Effector memory CD8-positive, alpha-beta T cell (primary cell): ENCODE measurements around the gene KLK8.

Source experiments
- ATAC-seq: fragments of 150-1000 bp; cut with Tn5 transposase; replicated peaks from 2 replicates; pipeline ENCODE4 v1.10.0; 2021; ENCODE audit warnings: mild to moderate bottlenecking, moderate library complexity
- DNase-seq, 3 experiments: peaks; one replicate each; pipeline ENCODE4 v3.0.0; 2021
- H3K27ac Mint-ChIP-seq, 2 donors: one replicate each; pipeline ENCODE4 v1.8.0; 2022; ENCODE audit warnings: mild to moderate bottlenecking in 2 of 2, mixed read lengths in 2 of 2, moderate library complexity in 2 of 2
- H3K27me3 Mint-ChIP-seq, 2 donors: one replicate each; pipeline ENCODE4 v1.8.0; 2022; ENCODE audit warnings: mixed read lengths in 2 of 2
- H3K36me3 Mint-ChIP-seq: one replicate; pipeline ENCODE4 v1.8.0; 2022; ENCODE audit warnings: mild to moderate bottlenecking, moderate library complexity, mixed read lengths; ENCODE audit not compliant: insufficient read depth
- H3K4me1 Mint-ChIP-seq, 2 donors: one replicate each; pipeline ENCODE4 v1.8.0; 2022; ENCODE audit warnings: low read depth in 2 of 2, mixed read lengths in 2 of 2
- H3K4me3 Mint-ChIP-seq, 2 donors: one replicate each; pipeline ENCODE4 v1.8.0; 2022; ENCODE audit warnings: mild to moderate bottlenecking in 2 of 2, mixed read lengths in 2 of 2, moderate library complexity in 2 of 2
- H3K9me3 Mint-ChIP-seq, 2 donors: one replicate each; pipeline ENCODE4 v1.8.0; 2022; ENCODE audit warnings: mixed read lengths in 2 of 2

KLK8 gene

DNA sequence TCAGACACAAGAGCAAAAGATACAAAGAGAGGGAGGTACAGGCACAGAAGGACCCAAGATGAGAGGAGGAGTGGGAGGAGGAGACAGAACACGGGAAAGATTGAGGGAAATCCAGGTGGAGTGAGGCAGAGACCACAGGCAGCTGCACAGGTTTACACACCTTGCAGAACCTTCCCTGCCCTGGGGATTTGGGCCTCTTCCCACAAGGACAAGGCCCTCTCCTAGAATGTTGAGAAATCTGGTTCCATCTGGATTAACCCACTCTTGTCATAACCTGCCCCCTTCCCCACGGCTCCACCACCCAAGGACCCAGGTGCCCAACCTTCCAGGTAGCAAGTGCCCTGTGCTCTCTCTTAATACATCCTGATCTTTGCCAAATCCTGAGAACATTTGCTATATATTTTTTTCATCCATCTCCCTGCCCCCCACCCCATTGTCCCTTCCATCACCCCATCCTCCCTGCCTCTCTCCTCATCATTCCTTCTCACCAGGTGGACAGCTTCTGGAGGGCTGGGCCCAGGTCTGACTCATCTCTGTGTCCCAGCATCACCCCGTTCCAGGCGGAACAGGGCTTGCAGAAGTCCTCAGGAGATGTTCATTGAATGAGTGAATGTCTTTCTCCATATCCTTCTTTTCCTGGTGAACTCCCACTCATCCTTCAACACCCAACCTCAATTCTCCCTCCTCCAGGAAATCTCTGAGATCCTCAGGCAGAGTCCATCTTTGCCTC lies 8.8 kb upstream of the KLK8 start:
- no peak for DNase-seq
- Mint-ChIP-seq H3K27me3 (peaks cover 61 to 84% of the 10 kb centered on the region in 2 donors), H3K9me3 (no peaks in the 10 kb centered on the region), H3K4me3 (no peak overlapping the region), H3K36me3 (no peaks in the 10 kb centered on the region), H3K27ac (no peak overlapping the region), H3K4me1 (no peaks in the 10 kb centered on the region)
- ATAC-seq = no peak

DNA sequence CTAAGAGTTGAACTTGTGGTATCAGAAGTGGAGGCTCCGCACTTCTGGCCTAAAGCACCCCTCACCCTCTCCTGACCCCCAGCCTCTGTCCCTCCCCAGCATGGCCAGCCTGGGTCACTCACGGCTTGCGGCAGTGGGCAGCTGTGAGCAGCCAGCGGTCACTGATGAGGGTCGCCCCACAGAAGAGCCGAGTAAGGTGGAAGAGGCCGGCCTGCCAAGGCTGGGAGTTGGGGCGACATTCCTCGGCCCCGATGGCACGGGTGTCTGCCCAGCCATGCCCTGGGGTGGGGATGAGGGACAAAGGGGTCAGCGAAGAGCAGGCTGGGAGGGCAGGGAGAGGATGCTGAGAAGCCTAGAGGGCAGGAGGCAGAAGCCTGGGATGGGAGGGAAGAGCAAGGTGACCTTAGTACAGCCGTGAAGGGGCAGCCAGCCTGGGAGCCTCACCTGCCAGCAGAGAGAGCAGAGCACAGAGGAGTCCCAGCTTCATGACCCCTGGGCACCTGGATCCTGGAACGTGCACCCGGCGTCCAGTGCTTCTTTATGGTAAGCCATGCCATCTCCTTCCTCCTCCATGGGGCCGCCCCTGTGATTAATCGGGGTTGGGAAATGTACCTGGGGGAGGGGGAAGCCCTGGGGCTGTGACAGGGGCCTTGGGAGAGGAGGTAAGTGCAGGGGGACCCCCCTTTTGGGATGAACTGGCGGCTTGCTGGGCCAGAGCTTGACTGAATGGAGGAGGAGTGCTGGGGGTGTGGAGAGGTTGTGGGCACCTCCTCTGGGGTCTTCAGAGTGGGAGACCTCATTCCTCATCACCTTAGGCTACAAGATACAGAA lies 7.9 kb upstream of the KLK8 start:
- no peak overlapping the region for H3K27ac Mint-ChIP-seq
- no peak overlapping the region for H3K4me3 Mint-ChIP-seq
- no peaks in the 10 kb centered on the region for H3K36me3 Mint-ChIP-seq
- ATAC-seq (no peak), DNase-seq (no peak)
- no peaks in the 10 kb centered on the region for H3K9me3 Mint-ChIP-seq
- H3K4me1 Mint-ChIP-seq = no peaks in the 10 kb centered on the region
- peaks cover 58 to 74% of the 10 kb centered on the region in 2 donors for H3K27me3 Mint-ChIP-seq

DNA sequence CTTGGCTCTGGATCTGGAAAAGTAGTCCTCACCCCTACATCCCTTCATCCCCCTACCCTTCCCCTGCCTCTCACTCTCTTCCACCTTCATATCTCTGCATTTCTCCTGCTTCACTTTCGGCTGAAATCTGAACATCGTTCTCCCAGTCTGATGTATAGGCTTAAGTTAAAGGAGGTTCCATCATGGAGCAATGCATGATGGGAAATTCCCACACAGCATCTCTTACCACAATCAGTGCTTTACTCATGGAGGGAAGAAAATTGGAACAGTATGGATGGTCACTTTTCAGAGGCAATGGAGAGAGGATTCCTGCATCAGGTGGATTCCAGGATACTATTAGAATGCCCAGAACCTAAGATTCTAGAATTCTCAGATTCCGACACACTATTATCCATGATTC lies 6.1 kb upstream of the KLK8 start:
- Mint-ChIP-seq H3K9me3 (no peaks in the 10 kb centered on the region), H3K27me3 (peaks cover 52 to 73% of the 10 kb centered on the region in 2 donors), H3K4me3 (no peak overlapping the region)

DNA sequence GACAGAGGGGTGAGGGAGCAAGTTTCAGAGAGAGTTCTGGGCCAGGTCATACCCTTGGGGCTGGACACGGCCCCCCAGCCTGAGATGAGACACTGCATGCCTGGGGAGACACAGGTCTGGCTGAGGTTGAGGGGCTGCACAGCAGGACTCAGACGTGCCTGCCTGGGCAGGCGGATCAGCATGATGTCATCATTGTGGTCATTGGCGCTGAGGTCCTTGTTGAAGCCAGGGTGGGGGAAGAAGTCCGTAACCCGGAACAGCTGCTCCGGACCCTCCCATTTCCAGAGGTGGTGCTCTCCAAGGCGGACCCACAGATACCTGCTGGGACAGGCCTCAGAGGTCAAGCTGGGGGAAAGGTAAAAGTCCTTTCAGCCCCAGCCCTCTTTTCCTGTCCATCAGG lies 5.0 kb upstream of the KLK8 start:
- H3K4me1 Mint-ChIP-seq = peaks cover 0 to 5% of the 10 kb centered on the region in 2 donors
- H3K9me3 Mint-ChIP-seq = no peaks in the 10 kb centered on the region
- no peaks in the 10 kb centered on the region for H3K36me3 Mint-ChIP-seq
- H3K4me3 Mint-ChIP-seq = no peak overlapping the region
- DNase-seq = no peak
- peaks cover 62 to 79% of the 10 kb centered on the region in 2 donors for H3K27me3 Mint-ChIP-seq
- no peak for ATAC-seq
- no peak overlapping the region for H3K27ac Mint-ChIP-seq

More for the DNA sequence above, 6.1 kb upstream of the KLK8 start:
- ATAC-seq (no peak), DNase-seq (no peak)
- Mint-ChIP-seq H3K4me1 (no peaks in the 10 kb centered on the region), H3K27ac (no peak overlapping the region), H3K36me3 (no peaks in the 10 kb centered on the region)

DNA sequence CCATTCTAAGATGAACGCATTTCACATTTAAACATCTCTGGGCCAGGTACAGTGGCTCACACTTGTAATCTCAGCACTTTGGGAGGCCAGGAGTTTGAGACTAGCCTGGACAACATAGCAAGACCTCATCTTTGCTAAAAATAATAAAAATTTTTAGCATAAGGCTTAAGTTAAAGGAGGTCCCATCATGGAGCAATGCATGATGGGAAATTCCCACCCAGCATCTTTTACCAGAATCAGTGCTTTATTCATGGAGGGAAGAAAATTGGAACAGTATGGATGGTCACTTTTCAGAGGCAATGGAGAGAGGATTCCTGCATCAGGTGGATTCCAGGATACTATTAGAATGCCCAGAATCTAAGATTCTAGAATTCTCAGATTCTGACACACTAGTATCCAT lies 3.8 kb upstream of the KLK8 start:
- Mint-ChIP-seq H3K27ac (no peak overlapping the region), H3K4me3 (no peak overlapping the region), H3K27me3 (peaks cover 66 to 79% of the 10 kb centered on the region in 2 donors), H3K9me3 (no peaks in the 10 kb centered on the region), H3K36me3 (no peaks in the 10 kb centered on the region), H3K4me1 (peaks cover 0 to 5% of the 10 kb centered on the region in 2 donors)
- ATAC-seq (no peak), DNase-seq (no peak)

DNA sequence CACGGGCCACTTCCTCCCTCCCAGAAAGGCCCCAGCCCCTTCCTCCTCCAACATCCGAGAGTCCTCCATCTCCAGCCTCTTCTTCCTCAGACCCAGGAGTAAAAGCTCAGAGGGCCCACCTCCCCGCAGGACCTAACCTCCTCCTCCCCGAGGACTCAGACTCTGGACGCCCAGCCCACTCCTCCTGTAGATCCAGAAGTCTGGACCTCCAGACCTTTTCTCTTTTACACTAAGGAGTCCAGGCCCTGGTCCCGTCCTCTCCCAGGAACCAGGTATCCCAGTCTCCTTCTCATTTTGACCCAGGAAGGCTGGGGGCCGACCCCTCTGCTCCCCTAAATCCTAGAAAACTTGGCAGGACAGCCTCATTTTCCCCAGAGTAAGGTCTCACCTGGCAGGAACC lies 1.9 kb upstream of the KLK8 start:
- H3K27ac Mint-ChIP-seq = no peak overlapping the region
- H3K9me3 Mint-ChIP-seq = no peaks in the 10 kb centered on the region
- DNase-seq (no peak), ATAC-seq (no peak)
- no peak overlapping the region for H3K4me3 Mint-ChIP-seq
- peaks cover 65 to 81% of the 10 kb centered on the region in 2 donors for H3K27me3 Mint-ChIP-seq
- no peaks in the 10 kb centered on the region for H3K36me3 Mint-ChIP-seq
- H3K4me1 Mint-ChIP-seq = peaks cover 0 to 5% of the 10 kb centered on the region in 2 donors

DNA sequence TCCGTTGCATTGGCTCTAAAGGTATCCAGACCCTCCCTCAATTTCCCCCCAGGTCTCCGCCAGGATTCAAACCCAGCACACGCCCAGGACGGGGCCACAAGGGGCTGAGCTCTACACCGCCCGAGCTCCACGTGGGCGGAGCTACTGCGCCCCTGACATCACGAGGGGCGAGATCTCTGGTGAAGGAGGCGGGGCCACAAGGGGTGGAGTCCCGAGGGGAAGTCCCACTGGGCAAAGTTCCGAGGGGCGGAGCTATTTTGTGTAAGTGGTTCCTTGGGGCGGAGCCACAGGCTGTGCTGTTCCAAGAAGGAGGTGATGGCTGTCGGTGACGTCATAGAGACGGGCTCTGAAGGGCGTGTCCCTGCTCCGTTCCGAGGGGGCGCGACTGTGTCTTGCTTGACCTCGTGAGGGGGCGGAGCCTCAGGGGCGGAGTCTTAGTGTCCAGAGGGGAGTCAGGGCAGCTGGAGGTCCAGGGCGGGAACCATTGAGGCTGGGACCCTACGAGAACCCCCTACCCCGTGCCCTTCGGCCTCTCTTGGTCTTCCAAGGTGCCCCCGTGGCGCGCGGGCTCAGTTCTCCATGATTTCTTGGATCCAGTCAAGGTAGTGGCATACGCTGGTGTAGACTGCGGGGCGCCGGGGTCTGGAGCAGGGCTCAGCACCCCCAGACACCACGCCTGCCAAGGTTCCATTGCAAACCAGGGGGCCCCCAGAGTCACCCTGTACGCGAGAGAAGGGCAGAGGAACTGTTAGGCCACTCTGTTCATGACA lies 1.3 kb upstream of the KLK8 start:
- H3K9me3 Mint-ChIP-seq = no peaks in the 10 kb centered on the region
- H3K27ac Mint-ChIP-seq = no peak overlapping the region
- H3K27me3 Mint-ChIP-seq = peaks cover 69 to 86% of the 10 kb centered on the region in 2 donors
- no peak overlapping the region for H3K4me3 Mint-ChIP-seq
- peaks cover 0 to 5% of the 10 kb centered on the region in 2 donors for H3K4me1 Mint-ChIP-seq
- no peaks in the 10 kb centered on the region for H3K36me3 Mint-ChIP-seq
- ATAC-seq (no peak), DNase-seq (no peak)

DNA sequence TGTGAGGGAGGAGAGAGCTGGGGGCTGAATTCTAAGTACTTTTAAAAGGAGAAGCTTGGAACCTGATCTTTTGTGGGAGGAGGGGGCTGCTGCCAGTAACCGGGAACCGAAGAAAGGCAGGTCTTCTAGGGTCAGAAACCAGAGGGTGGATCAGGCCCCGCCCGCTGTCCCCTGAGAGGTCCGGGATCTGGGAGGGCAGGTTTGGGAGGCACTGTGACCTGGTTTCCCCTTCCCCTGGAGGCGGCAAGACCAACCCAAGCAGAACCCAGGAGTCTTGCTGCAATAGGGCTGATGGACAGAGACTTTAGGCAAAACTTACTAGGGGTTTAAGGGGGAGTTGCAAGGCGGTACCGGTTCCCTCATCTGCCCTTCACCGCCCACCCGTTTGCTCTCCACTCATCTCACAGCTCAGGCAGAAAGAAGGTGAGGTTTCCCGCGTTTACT lies 707 bp upstream of the KLK8 start:
- Mint-ChIP-seq H3K27ac (no peak overlapping the region), H3K27me3 (peaks cover 64 to 86% of the 10 kb centered on the region in 2 donors), H3K9me3 (no peaks in the 10 kb centered on the region), H3K4me3 (no peak overlapping the region), H3K4me1 (peaks cover 0 to 5% of the 10 kb centered on the region in 2 donors), H3K36me3 (no peaks in the 10 kb centered on the region)
- no peak for ATAC-seq
- DNase-seq = no peak

DNA sequence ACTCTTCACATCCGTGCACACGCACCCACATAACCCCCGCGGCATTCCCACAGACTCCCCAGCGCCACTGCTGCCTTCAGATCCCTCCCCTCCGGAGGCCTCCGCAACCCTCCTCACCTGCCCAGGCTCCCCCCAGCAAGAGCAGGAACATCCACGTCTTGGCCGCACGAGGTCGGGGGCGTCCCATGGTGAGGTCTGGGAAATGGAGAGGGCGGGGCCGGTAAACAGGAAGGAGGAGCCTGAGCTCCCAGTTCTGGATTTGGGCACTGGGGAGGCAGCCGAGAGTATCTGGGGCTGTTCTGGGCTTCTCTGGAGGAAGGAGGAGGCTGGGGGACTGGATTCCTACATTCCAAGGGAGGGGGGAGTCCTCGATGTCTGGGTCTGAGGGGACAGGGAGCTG lies 423 bp downstream of the KLK8 start:
- Mint-ChIP-seq H3K4me1 (peaks cover 0 to 5% of the 10 kb centered on the region in 2 donors), H3K9me3 (no peaks in the 10 kb centered on the region), H3K36me3 (no peaks in the 10 kb centered on the region), H3K4me3 (no peak overlapping the region), H3K27me3 (peaks cover 66 to 85% of the 10 kb centered on the region in 2 donors), H3K27ac (no peak overlapping the region)
- DNase-seq (no peak), ATAC-seq (no peak)

DNA sequence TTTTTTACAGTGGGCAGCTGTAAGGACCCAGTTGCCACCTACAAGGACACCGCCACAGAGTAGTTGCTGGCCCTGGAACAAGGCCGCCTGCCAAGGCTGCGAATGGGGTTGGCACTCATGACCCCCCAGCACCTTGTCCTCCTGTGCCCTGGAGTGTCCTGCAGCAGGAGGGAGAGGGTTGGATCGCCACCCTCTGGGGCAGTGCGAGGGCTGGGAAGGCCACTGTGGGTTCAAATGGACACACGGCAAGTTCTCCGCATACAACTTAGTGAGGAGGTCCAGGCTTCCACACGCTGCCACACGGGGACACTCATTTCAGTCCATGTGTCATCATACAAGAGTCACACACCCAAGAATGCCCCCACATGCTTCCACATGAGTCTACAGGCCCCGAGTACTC lies 978 bp downstream of the KLK8 start:
- H3K36me3 Mint-ChIP-seq = no peaks in the 10 kb centered on the region
- H3K9me3 Mint-ChIP-seq = no peaks in the 10 kb centered on the region
- ATAC-seq (no peak), DNase-seq (no peak)
- H3K4me1 Mint-ChIP-seq = peaks cover 0 to 5% of the 10 kb centered on the region in 2 donors
- H3K4me3 Mint-ChIP-seq = no peak overlapping the region
- no peak overlapping the region for H3K27ac Mint-ChIP-seq
- peaks cover 66 to 82% of the 10 kb centered on the region in 2 donors for H3K27me3 Mint-ChIP-seq

DNA sequence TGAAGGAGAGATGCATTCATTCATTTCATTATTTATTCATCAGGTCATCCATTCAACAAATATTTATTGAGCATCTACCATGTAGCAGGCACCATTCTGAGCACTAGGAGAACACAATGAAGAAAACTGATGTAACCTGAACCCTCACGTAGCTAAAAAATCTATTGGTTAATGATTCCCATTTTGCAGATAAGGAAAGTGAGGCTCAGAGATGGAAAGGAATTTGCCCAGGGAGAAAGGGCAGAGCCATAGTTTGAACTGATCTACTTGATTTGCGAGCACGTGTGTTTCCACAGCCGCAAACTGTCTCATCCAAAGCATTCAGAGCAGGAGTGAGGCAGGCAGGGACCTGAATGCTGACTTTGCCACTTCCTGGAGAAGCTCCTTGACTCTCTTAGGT lies 2.7 kb downstream of the KLK8 start:
- Mint-ChIP-seq H3K4me1 (peaks cover 0 to 5% of the 10 kb centered on the region in 2 donors), H3K9me3 (no peaks in the 10 kb centered on the region), H3K27me3 (peaks cover 54 to 77% of the 10 kb centered on the region in 2 donors), H3K27ac (no peak overlapping the region), H3K36me3 (no peaks in the 10 kb centered on the region), H3K4me3 (no peak overlapping the region)
- DNase-seq (no peak), ATAC-seq (no peak)

DNA sequence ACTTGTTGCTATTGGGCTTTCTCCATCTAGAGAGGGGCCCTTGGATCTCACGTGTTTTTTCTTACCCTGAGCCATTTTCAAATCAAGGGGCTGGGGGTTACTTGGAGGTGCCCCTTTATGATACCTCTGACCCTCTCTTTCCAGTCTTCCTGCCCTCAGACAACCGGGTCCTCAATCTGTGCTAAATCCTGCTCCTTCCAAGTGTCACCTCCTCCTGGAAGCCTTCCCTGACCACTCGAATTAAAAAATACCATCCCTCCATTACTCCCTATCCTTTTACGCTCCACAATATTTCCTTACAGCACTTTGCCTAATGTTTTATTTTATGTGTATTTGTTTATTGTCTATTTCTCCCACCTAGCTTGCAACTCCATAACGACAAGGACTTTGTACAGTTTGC lies 3.3 kb downstream of the KLK8 start:
- ATAC-seq = no peak
- Mint-ChIP-seq H3K27ac (no peak overlapping the region), H3K36me3 (no peaks in the 10 kb centered on the region), H3K4me1 (peaks cover 0 to 5% of the 10 kb centered on the region in 2 donors), H3K4me3 (no peak overlapping the region), H3K27me3 (peaks cover 49 to 70% of the 10 kb centered on the region in 2 donors), H3K9me3 (no peaks in the 10 kb centered on the region)
- DNase-seq = no peak

DNA sequence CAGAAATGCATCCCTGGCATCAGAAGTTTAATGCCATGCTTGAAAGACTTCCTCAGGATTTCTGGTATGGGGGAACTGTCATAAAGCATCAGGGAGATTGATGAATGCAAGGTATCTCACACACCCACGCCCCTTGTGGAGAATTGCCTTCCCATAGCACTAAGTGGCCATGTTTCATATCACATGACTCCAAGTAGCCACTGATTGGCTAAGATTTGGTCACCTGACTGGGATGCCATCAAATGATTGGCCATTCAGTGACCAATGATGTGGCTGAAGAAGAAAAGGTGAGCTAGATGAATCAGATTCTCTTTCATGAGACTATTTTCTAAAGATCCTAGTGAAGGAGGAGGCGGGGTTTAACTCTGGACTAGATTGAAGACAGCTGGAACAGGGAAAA lies 7.3 kb downstream of the KLK8 start:
- no peaks in the 10 kb centered on the region for H3K9me3 Mint-ChIP-seq
- H3K4me3 Mint-ChIP-seq = no peak overlapping the region
- no peaks in the 10 kb centered on the region for H3K36me3 Mint-ChIP-seq
- no peak overlapping the region for H3K27ac Mint-ChIP-seq
- H3K27me3 Mint-ChIP-seq = peaks cover 36 to 50% of the 10 kb centered on the region in 2 donors
- ATAC-seq (no peak), DNase-seq (no peak)
- H3K4me1 Mint-ChIP-seq = no peaks in the 10 kb centered on the region
